Bronchial epithelial cell (primary cell): Measurements from ENCODE around the gene TTLL11. TPM values are rescaled to one million over a fixed set of nuclear protein-coding genes. Genes with fewer than 3 reads are reported as not detected.

ENCODE experiments used
- DNase-seq: peaks from one replicate; pipeline ENCODE4 v3.0.0-alpha.2; 2010; ENCODE audit warnings: low read depth
- FAIRE-seq: peaks from 2 replicates; lab custom pipeline; 2011; peaks lifted over from hg19 to GRCh38; lab: Jason Lieb, UNC
- H3K27me3 ChIP-seq: 2 replicates; pipeline ENCODE4 v1.5.1; 2011; ENCODE audit warnings: low read length; ENCODE audit not compliant: control insufficient read depth, insufficient read depth
- H3K36me3 ChIP-seq: 2 replicates; pipeline ENCODE4 v1.5.1; 2011; ENCODE audit warnings: low read length; ENCODE audit not compliant: control insufficient read depth, insufficient read depth
- H3K4me3 ChIP-seq: 2 replicates; pipeline ENCODE4 v1.5.1; 2011; ENCODE audit warnings: mild to moderate bottlenecking, low read depth, low read length, control low read depth
- CTCF ChIP-seq: IDR thresholded peaks from 2 replicates; pipeline ENCODE4 v1.5.1; 2011; ENCODE audit warnings: mild to moderate bottlenecking, moderate library complexity, low read length, control low read depth, inconsistent platforms; ENCODE audit not compliant: insufficient read depth, severe bottlenecking
- total RNA-seq: library from RNA; depleted of rRNA; stranded (reverse); fragments of >200 nt; gene quantifications from 2 replicates; pipeline ENCODE4 v1.2.1, GENCODE V29; 2014

TTLL11 gene
- total RNA-seq, 1 donor from 2014 or later, result 1.8 TPM

- H3K4me3 ChIP-seq, result no peak overlapping the region
- H3K36me3 ChIP-seq, result peaks cover 4% of the 10 kb centered on the region
- DNase-seq, result no peak
- FAIRE-seq, result no peak
- no peaks in the 10 kb centered on the region for H3K27me3 ChIP-seq
- no peak for TF ChIP-seq CTCF
These were observed 209.0 kb downstream of the TTLL11 start for GRCh38 chr9:121884057-121884541.

GRCh38 chr9:121883281-121884056 lies 209.6 kb downstream of the TTLL11 start:
- H3K36me3 ChIP-seq, result peaks cover 4% of the 10 kb centered on the region
- no peak for TF ChIP-seq CTCF
- no peaks in the 10 kb centered on the region for H3K27me3 ChIP-seq
- no peak for FAIRE-seq
- H3K4me3 ChIP-seq, result no peak overlapping the region
- DNase-seq, result peak; percentile 22

- no peak for TF ChIP-seq CTCF
- Histone ChIP-seq H3K36me3 (peaks cover 3% of the 10 kb centered on the region), H3K27me3 (no peaks in the 10 kb centered on the region), H3K4me3 (no peak overlapping the region)
- DNase-seq, result no peak
- peak; percentile 73 for FAIRE-seq
These were observed 211.1 kb downstream of the TTLL11 start for GRCh38 chr9:121881920-121882500.

GRCh38 chr9:121880343-121880898 lies 212.7 kb downstream of the TTLL11 start:
- no peaks in the 10 kb centered on the region for H3K27me3 ChIP-seq
- DNase-seq, result no peak
- H3K4me3 ChIP-seq, result no peak overlapping the region
- FAIRE-seq, result no peak
- TF ChIP-seq CTCF, result no peak
- H3K36me3 ChIP-seq, result peaks cover 3% of the 10 kb centered on the region

GRCh38 chr9:121878271-121878822 lies 214.8 kb downstream of the TTLL11 start:
- FAIRE-seq, result no peak
- TF ChIP-seq CTCF, result no peak

More at GRCh38 chr9:121878271-121878822, 214.8 kb downstream of the TTLL11 start:
- H3K4me3 ChIP-seq, result no peak overlapping the region
- H3K27me3 ChIP-seq, result no peaks in the 10 kb centered on the region
- no peak for DNase-seq
- peaks cover 3% of the 10 kb centered on the region for H3K36me3 ChIP-seq
